Peyer's patch (tissue), 4 donors: ENCODE data around the gene CYP27A1. TPM values are rescaled to one million over a fixed set of nuclear protein-coding genes. Genes with fewer than 3 reads are reported as not detected.

ENCODE experiments used
- DNase-seq, 3 donors: peaks; one replicate each; pipeline ENCODE4 v3.0.0-alpha.2; 2017 to 2019
- H3K27ac ChIP-seq, 4 donors: fragments of 200-600 bp; sonication (generic); one replicate each; pipeline ENCODE4 v1.5.1; 2016 to 2019
- H3K27me3 ChIP-seq, 2 donors: fragments of 200-600 bp; sonication (generic); one replicate each; pipeline ENCODE4 v1.5.1; 2019
- H3K36me3 ChIP-seq, 3 donors: fragments of 200-600 bp; sonication (generic); one replicate each; pipeline ENCODE4 v1.5.1; 2016 to 2019
- H3K4me1 ChIP-seq, 4 donors: fragments of 200-600 bp; sonication (generic); one replicate each; pipeline ENCODE4 v1.5.1; 2016 to 2019
- H3K4me3 ChIP-seq, 4 donors: fragments of 200-600 bp; sonication (generic); 1 replicate in 3 of 4; 2 replicates in 1 of 4; pipeline ENCODE4 v1.5.1; 2016 to 2019; ENCODE audit warnings: mild to moderate bottlenecking in 1 of 4
- H3K9me3 ChIP-seq, 4 donors: fragments of 200-600 bp; sonication (generic); one replicate each; pipeline ENCODE4 v1.5.1; 2016 to 2019; ENCODE audit warnings: mild to moderate bottlenecking in 1 of 4
- CTCF ChIP-seq, 6 experiments: fragments of 450-650 bp in 4 of 6; fragments of 200-600 bp in 2 of 6; sonication (generic) in 1 of 6; IDR thresholded peaks; one replicate each; pipeline ENCODE4 v1.5.1; 2017 to 2019; ENCODE audit warnings: antibody characterized with exemption in 6 of 6, mild to moderate bottlenecking in 3 of 6, moderate library complexity in 1 of 6
- POLR2A ChIP-seq, 2 donors: fragments of 450-650 bp; IDR thresholded peaks; one replicate each; pipeline ENCODE4 v1.5.1; 2017; ENCODE audit warnings: antibody characterized with exemption in 2 of 2, mild to moderate bottlenecking in 2 of 2, moderate library complexity in 2 of 2
- total RNA-seq, 4 donors: library from RNA; depleted of rRNA; stranded (reverse); fragments of >200 nt; gene quantifications; one replicate each; pipeline ENCODE4 v1.1.0, GENCODE V29; 2016

CYP27A1 gene
- total RNA-seq, 4 donors from 2014 or later, result 68.5 to 277 (median 168) TPM

- Histone ChIP-seq H3K4me3 (no peak overlapping the region), H3K27me3 (no peaks in the 10 kb centered on the region), H3K36me3 (peaks cover 0 to 61% (median 0%) of the 10 kb centered on the region in 3 donors), H3K4me1 (no peaks in the 10 kb centered on the region), H3K9me3 (no peaks in the 10 kb centered on the region), H3K27ac (no peak overlapping the region)
- TF ChIP-seq CTCF (IDR thresholded peaks at IDR 0.05), result no peak
- TF ChIP-seq POLR2A (IDR thresholded peaks at IDR 0.05), result no peak
- no peak for DNase-seq
These were observed 35.0 kb upstream of the CYP27A1 start for GRCh38 chr2:218746960-218747359.

- peaks cover 0 to 81% (median 0%) of the 10 kb centered on the region in 3 donors for H3K36me3 ChIP-seq
- no peak overlapping the region for H3K27ac ChIP-seq
- no peaks in the 10 kb centered on the region for H3K4me1 ChIP-seq
- H3K4me3 ChIP-seq, result no peak overlapping the region
- TF ChIP-seq POLR2A (IDR thresholded peaks at IDR 0.05), result no peak
- TF ChIP-seq CTCF (IDR thresholded peaks at IDR 0.05), result peak in 1 of 6 experiments; percentile 28
- no peak for DNase-seq
- H3K9me3 ChIP-seq, result no peaks in the 10 kb centered on the region
- no peaks in the 10 kb centered on the region for H3K27me3 ChIP-seq
These were observed 33.1 kb upstream of the CYP27A1 start for GRCh38 chr2:218748741-218749441.

GRCh38 chr2:218754201-218754600, 27.7 kb upstream of the CYP27A1 start:
- Histone ChIP-seq H3K9me3 (no peaks in the 10 kb centered on the region), H3K36me3 (peaks cover 0 to 56% (median 0%) of the 10 kb centered on the region in 3 donors), H3K4me1 (no peaks in the 10 kb centered on the region), H3K4me3 (no peak overlapping the region), H3K27me3 (no peaks in the 10 kb centered on the region), H3K27ac (no peak overlapping the region)
- TF ChIP-seq CTCF (IDR thresholded peaks at IDR 0.05), result no peak
- TF ChIP-seq POLR2A (IDR thresholded peaks at IDR 0.05), result no peak
- DNase-seq, result no peak

- no peak overlapping the region for H3K27ac ChIP-seq
- no peak for DNase-seq
- H3K9me3 ChIP-seq, result no peaks in the 10 kb centered on the region
- peaks cover 0 to 50% (median 0%) of the 10 kb centered on the region in 3 donors for H3K36me3 ChIP-seq
- H3K4me1 ChIP-seq, result no peaks in the 10 kb centered on the region
- no peak overlapping the region for H3K4me3 ChIP-seq
- H3K27me3 ChIP-seq, result no peaks in the 10 kb centered on the region
- TF ChIP-seq CTCF (IDR thresholded peaks at IDR 0.05), result no peak
- TF ChIP-seq POLR2A (IDR thresholded peaks at IDR 0.05), result no peak
These were observed 27.2 kb upstream of the CYP27A1 start for GRCh38 chr2:218754781-218755180.

- Histone ChIP-seq H3K36me3 (peaks cover 0 to 46% (median 0%) of the 10 kb centered on the region in 3 donors), H3K27me3 (no peaks in the 10 kb centered on the region), H3K27ac (no peak overlapping the region), H3K4me3 (no peak overlapping the region), H3K4me1 (no peaks in the 10 kb centered on the region), H3K9me3 (no peaks in the 10 kb centered on the region)
- DNase-seq, result no peak
- TF ChIP-seq CTCF (IDR thresholded peaks at IDR 0.05), result no peak
- TF ChIP-seq POLR2A (IDR thresholded peaks at IDR 0.05), result no peak
These were observed 26.8 kb upstream of the CYP27A1 start for GRCh38 chr2:218755198-218755566.
